Cerebellar cortex (tissue), 1 donor: ENCODE measurements around the gene FAM83C.

Experiments
- DNase-seq: peaks from one replicate; pipeline ENCODE4 v3.0.0-alpha.2; 2015; ENCODE audit warnings: low spot score

The FAM83C gene

GRCh38 chr20:35283441-35284266 lies 8.6 kb downstream of the FAM83C start:
- DNase-seq = no peak

- no peak for DNase-seq
These were observed 10.6 kb downstream of the FAM83C start for GRCh38 chr20:35281506-35282101.

GRCh38 chr20:35280523-35280922 lies 11.7 kb downstream of the FAM83C start:
- no peak for DNase-seq

- no peak for DNase-seq
These were observed 12.6 kb downstream of the FAM83C start for GRCh38 chr20:35279533-35280174.

GRCh38 chr20:35279040-35279439 lies 13.2 kb downstream of the FAM83C start:
- DNase-seq = no peak

- DNase-seq = peak; percentile 94
These were observed 14.5 kb downstream of the FAM83C start, which contains the start of gene MMP24OS for GRCh38 chr20:35277531-35278395. Gene MMP24OS, minus strand, starts transcription at chr20:35278122. Its CDS starts 193 bp downstream, at chr20:35277929.

GRCh38 chr20:35277127-35277526 lies 15.1 kb downstream of the FAM83C start:
- no peak for DNase-seq

- no peak for DNase-seq
These were observed 15.8 kb downstream of the FAM83C start for GRCh38 chr20:35276408-35276807.

- DNase-seq = no peak
These were observed 16.4 kb downstream of the FAM83C start for GRCh38 chr20:35275741-35276251.

GRCh38 chr20:35274172-35275092 lies 17.8 kb downstream of the FAM83C start:
- no peak for DNase-seq

- DNase-seq = peak; percentile 97
These were observed 18.6 kb downstream of the FAM83C start for GRCh38 chr20:35273449-35274171.

- DNase-seq = no peak
These were observed 20.3 kb downstream of the FAM83C start for GRCh38 chr20:35271904-35272303.

GRCh38 chr20:35271073-35271882 lies 20.9 kb downstream of the FAM83C start:
- DNase-seq = no peak

GRCh38 chr20:35270021-35270902 lies 22.0 kb downstream of the FAM83C start:
- no peak for DNase-seq

GRCh38 chr20:35269055-35269781 lies 23.0 kb downstream of the FAM83C start:
- DNase-seq = peak; percentile 93

GRCh38 chr20:35267092-35267491 lies 25.1 kb downstream of the FAM83C start:
- DNase-seq = no peak

- DNase-seq = peak; percentile 75
These were observed 27.5 kb downstream of the FAM83C start for GRCh38 chr20:35264755-35265154.
